Uterus (tissue), 2 donors: ENCODE measurements around the gene RNF144A.

Experiments
- CTCF ChIP-seq, 4 experiments: fragments of 200-600 bp in 2 of 4; fragments of 450-650 bp in 2 of 4; sonication (generic) in 2 of 4; IDR thresholded peaks; one replicate each; pipeline ENCODE4 v1.5.1; 2016 to 2019; ENCODE audit warnings: antibody characterized with exemption in 4 of 4, mild to moderate bottlenecking in 2 of 4, moderate library complexity in 1 of 4
- POLR2A ChIP-seq, 2 donors: fragments of 450-650 bp; IDR thresholded peaks; one replicate each; pipeline ENCODE4 v1.6.1; 2016; ENCODE audit warnings: antibody characterized with exemption in 2 of 2, mild to moderate bottlenecking in 1 of 2, moderate library complexity in 1 of 2

GRCh38 chr2:6922201-6922656, 5.0 kb downstream of the RNF144A start:
- TF ChIP-seq CTCF (IDR thresholded peaks at IDR 0.05) (no peak), POLR2A (IDR thresholded peaks at IDR 0.05) (no peak)
